Stimulated activated CD4-positive, alpha-beta T cell treated with anti-CD3 and anti-CD28 coated beads, Interleukin-1b, Interleukin-23, amount 100 ng/mL, for 4 hours (primary cell): ENCODE data around the gene ZBTB8OS.
"Not testable (repeated sequence)": the region's sequence is repeated elsewhere in the genome, so short reads cannot be mapped to it uniquely, and the experiment has no call there.

Source experiments
- DNase-seq, 2 donors: peaks; one replicate each; pipeline ENCODE4 v3.0.0-alpha.2; 2020; ENCODE audit warnings: low read depth in 2 of 2

The ZBTB8OS gene

GRCh38 chr1:32650752-32651460 lies 556 bp upstream of the ZBTB8OS start, which contains the start of gene RBBP4:
RBBP4 (plus strand) TSS chr1:32651208; CDS start chr1:32651307, 99 bp downstream.
- DNase-seq: peak; percentile 98 to 99

GRCh38 chr1:32647308-32648134 lies 2.8 kb downstream of the ZBTB8OS start:
- DNase-seq: no peak

GRCh38 chr1:32644426-32644825 lies 5.9 kb downstream of the ZBTB8OS start:
- no peak for DNase-seq

- not testable (repeated sequence) for DNase-seq
Measured at GRCh38 chr1:32642292-32642827, 8.0 kb downstream of the ZBTB8OS start.

- no peak for DNase-seq
Measured at GRCh38 chr1:32639489-32640075, 10.8 kb downstream of the ZBTB8OS start.

- DNase-seq: no peak
Measured at GRCh38 chr1:32636914-32637645, 13.3 kb downstream of the ZBTB8OS start.

- DNase-seq: no peak
Measured at GRCh38 chr1:32635508-32636277, 14.7 kb downstream of the ZBTB8OS start.

GRCh38 chr1:32632829-32633228 lies 17.5 kb downstream of the ZBTB8OS start:
- DNase-seq: no peak

- DNase-seq: not testable (repeated sequence)
Measured at GRCh38 chr1:32630173-32630572, 20.2 kb downstream of the ZBTB8OS start.

- DNase-seq: no peak
Measured at GRCh38 chr1:32627596-32628162, 22.7 kb downstream of the ZBTB8OS start.

- no peak for DNase-seq
Measured at GRCh38 chr1:32626176-32626575, 24.2 kb downstream of the ZBTB8OS start.

GRCh38 chr1:32623775-32624174 lies 26.6 kb downstream of the ZBTB8OS start:
- DNase-seq: peak in 1 of 2 donors; percentile 13

GRCh38 chr1:32622806-32623681 lies 27.3 kb downstream of the ZBTB8OS start:
- no peak for DNase-seq

- DNase-seq: no peak
Measured at GRCh38 chr1:32622205-32622604, 28.1 kb downstream of the ZBTB8OS start.

- no peak for DNase-seq
Measured at GRCh38 chr1:32619701-32620485, 30.5 kb downstream of the ZBTB8OS start.

- no peak for DNase-seq
Measured at GRCh38 chr1:32618673-32619221, 31.6 kb downstream of the ZBTB8OS start.

GRCh38 chr1:32613472-32613871 lies 36.9 kb downstream of the ZBTB8OS start:
- DNase-seq: no peak

GRCh38 chr1:32612189-32612881 lies 38.0 kb downstream of the ZBTB8OS start:
- DNase-seq: peak in 1 of 2 donors; percentile 34
